Measurements from ENCODE around the gene COL2A1.
A peak's percentile ranks its signal among the peaks of the same experiment; 100 is the strongest.

Gene COL2A1

DNA sequence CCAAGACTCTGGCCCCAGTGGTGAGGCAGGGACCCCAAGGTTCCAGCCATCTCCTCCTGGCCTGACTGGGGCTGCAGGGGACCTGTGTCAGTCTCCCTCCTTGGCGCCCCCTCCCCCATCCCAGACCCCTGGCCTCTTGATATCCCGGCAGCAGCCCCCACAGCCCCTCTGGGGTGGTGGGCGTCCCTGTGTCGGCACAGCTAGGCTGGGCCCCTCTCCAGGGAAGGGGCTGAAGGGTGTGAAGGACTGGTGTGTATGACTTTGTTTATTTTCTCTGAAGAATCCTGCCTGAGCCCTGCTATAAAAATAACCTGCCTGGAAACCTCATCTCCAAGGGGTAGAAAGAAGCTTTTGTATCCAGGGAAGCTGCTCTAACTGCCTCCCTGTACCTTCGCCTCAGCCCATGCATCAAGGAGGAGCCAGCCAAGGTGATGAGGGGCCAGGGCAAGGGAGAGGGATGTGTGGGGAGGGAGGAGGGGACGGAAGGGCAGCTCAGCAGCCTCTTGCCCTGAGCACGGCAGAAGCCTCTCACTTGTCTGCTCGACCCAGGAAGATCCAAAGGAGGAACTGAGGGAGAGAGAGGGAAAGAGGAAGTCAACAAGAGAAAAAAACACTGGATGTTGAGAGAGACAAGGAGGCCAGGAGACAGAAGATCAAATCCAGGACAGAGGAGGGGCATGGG is 25.4 kb upstream of the COL2A1 start:
- Histone ChIP-seq H3K4me1 (ENCODE audit: control insufficient read depth, insufficient read depth, low read length) (peaks cover 5% of the 10 kb centered on the region; the same call in 1 of the 2 replicates), H3K9ac (ENCODE audit: low read depth, low read length) (no peak overlapping the region), H3K9me3 (ENCODE audit: control insufficient read depth, insufficient read depth, low read length) (no peaks in the 10 kb centered on the region), H3K27me3 (ENCODE audit: control insufficient read depth, insufficient read depth, low read length) (peaks cover 99% of the 10 kb centered on the region), H3K4me3 (ENCODE audit: low read depth, low read length) (no peak overlapping the region), H3K27ac (ENCODE audit: low read depth, low read length) (no peak overlapping the region), H3K36me3 (ENCODE audit: control insufficient read depth, insufficient read depth, low read length) (no peaks in the 10 kb centered on the region)

DNA sequence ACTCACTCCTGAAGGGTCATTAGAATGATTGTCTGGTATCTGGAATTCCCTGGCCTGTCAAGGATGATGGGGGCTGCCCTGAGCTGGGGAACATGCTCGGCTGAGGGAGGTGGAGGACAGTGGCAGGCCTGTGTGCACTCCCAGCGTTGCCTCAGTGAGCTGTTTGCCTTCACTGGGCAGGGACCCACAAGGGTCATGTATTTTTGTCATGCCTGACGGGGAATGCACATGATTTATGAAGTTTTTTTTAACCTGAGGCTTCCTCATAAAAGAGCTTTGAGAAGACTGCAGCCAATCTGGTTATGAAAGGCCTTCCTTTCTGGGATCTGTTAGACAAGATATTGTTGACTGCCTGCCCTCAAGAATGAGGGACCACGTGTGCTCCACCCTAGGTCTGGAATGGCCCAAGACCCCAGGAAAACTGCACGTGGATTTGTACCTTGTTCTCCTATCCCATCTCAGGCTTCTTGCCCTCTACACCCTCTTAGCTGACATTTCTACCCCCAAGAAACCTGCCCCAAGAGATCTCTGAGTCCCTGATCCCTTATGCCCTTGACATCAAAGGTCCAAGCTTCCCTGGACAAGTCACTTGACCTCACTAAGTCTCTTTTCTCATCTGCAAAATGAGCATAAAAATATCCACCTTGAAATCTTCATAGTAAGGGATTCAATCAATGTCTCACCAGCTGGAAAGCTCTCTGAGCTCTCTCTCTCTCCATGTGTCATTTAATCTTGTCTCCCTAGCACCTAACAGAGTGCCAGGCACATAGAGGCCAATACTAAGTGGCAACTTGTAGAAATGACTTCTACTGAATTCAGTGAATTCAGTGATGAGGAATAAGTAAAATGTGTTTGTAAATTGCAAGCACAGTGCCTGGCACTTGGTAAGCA is 24.5 kb upstream of the COL2A1 start:
- Histone ChIP-seq H3K36me3 (ENCODE audit: control insufficient read depth, insufficient read depth, low read length) (no peaks in the 10 kb centered on the region), H3K9ac (ENCODE audit: low read depth, low read length) (no peak overlapping the region), H3K4me1 (ENCODE audit: control insufficient read depth, insufficient read depth, low read length) (peaks cover 5% of the 10 kb centered on the region; the same call in 1 of the 2 replicates), H3K27ac (ENCODE audit: low read depth, low read length) (no peak overlapping the region), H3K9me3 (ENCODE audit: control insufficient read depth, insufficient read depth, low read length) (no peaks in the 10 kb centered on the region), H3K4me3 (ENCODE audit: low read depth, low read length) (no peak overlapping the region), H3K27me3 (ENCODE audit: control insufficient read depth, insufficient read depth, low read length) (peaks cover 100% of the 10 kb centered on the region)

DNA sequence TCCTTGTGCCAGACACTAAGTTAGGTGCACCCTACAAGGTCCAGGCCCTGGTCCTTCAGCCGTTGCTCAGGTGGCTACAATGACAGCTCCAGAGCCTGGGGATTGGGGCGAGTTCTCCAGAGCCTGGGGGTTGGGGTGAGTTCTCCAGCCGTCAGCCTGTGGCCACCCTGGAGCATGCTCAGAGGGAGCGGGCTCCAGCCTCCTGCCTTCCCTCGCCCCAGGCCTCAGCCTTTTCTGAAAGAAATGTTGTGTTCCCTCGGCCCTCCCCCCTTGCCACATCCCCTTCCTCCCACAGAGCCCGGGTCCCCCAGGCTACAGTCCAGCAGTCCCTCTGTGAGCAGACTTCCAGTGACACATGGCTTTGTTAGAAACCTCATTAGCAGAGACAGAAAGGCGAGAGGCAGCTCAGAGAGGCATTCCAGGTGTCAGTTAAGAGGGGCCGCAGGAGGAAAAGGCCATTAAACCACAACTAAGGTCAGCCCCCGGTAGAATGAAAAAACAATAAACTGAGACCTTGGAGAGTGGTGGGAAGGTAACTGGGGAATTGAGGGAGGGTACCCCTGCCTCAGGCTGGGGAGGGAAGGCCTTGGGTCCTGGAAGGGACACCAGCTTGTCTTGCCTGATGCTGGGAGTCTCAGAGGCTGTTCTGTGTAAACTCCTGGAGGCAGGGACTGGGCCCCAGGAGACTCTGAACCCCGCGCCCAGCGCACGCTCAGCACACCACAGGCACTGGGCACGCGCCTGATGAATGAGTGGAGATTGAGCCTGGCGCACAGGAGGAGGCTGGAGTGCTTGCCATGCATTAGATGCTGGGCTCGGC is 23.1 kb upstream of the COL2A1 start:
- Histone ChIP-seq H3K4me1 (ENCODE audit: control insufficient read depth, insufficient read depth, low read length) (peaks cover 16% of the 10 kb centered on the region), H3K9ac (ENCODE audit: low read depth, low read length) (no peak overlapping the region), H3K27me3 (ENCODE audit: control insufficient read depth, insufficient read depth, low read length) (peaks cover 100% of the 10 kb centered on the region), H3K27ac (ENCODE audit: low read depth, low read length) (no peak overlapping the region), H3K9me3 (ENCODE audit: control insufficient read depth, insufficient read depth, low read length) (no peaks in the 10 kb centered on the region), H3K4me3 (ENCODE audit: low read depth, low read length) (no peak overlapping the region), H3K36me3 (ENCODE audit: control insufficient read depth, insufficient read depth, low read length) (no peaks in the 10 kb centered on the region)

DNA sequence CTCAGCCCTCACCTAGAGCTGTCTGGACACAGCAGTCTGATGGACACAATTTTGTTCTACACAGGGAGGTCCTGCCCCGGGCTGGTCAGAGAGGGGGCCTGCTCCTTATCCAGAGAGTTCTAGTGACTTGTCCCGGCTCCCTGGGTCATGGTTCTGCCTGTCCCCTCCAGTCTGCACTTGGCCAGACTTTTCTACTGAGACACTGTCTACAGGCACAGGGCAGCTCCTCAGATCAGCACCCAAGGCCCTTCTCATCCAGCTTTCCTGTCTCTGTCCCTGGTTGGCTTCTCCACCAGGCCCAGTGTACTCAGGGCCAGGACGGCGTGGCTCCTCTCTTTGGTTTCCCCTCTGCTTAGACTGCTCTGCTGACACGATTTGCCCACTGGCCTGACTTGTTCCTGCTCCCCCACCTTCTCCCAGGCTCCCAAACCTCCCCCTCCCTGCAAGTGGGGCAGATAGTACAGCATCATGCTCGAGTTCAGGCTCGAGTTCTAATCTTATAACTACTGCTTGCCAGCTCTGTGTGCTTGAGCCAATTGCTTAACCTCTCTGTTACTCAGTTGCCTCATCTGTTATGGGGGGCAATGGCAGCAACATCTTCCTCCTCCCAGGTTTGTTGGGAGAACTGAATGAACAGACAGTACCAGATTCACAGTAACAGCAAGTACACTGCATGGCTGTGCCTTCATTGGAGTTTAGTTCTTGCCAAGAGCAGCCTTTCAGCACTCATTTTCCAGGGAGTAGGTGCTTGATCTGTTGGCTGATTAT is 22.0 kb upstream of the COL2A1 start:
- peaks cover 20% of the 10 kb centered on the region for H3K4me1 ChIP-seq (ENCODE audit: control insufficient read depth, insufficient read depth, low read length)
- H3K27me3 ChIP-seq (ENCODE audit: control insufficient read depth, insufficient read depth, low read length), result peaks cover 98% of the 10 kb centered on the region
- no peaks in the 10 kb centered on the region for H3K36me3 ChIP-seq (ENCODE audit: control insufficient read depth, insufficient read depth, low read length)
- H3K27ac ChIP-seq (ENCODE audit: low read depth, low read length), result no peak overlapping the region
- no peaks in the 10 kb centered on the region for H3K9me3 ChIP-seq (ENCODE audit: control insufficient read depth, insufficient read depth, low read length)
- no peak overlapping the region for H3K4me3 ChIP-seq (ENCODE audit: low read depth, low read length)
- no peak overlapping the region for H3K9ac ChIP-seq (ENCODE audit: low read depth, low read length)

DNA sequence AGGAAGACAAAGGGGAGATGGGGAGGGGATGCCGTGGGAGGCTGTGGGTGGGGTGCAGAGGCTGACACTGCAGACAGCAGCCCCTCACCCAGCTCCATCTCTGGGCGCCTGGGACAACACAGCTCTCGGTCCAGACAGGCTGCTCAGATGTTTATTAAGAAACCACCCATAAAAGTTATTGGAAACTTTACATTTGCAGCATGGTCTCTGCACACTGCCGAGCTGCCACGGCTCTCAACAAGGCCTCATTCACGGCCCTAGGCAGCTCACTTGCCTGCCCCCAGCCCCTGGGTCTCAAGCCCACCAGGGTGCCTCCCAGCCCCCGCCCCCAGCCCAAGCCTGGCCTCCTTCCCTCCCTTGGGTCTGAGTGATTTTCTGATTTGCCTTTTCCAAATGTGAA is 21.0 kb upstream of the COL2A1 start:
- Histone ChIP-seq H3K27ac (ENCODE audit: low read depth, low read length) (no peak overlapping the region), H3K27me3 (ENCODE audit: control insufficient read depth, insufficient read depth, low read length) (peaks cover 98% of the 10 kb centered on the region), H3K4me1 (ENCODE audit: control insufficient read depth, insufficient read depth, low read length) (peaks cover 18% of the 10 kb centered on the region), H3K36me3 (ENCODE audit: control insufficient read depth, insufficient read depth, low read length) (no peaks in the 10 kb centered on the region), H3K9ac (ENCODE audit: low read depth, low read length) (no peak overlapping the region), H3K4me3 (ENCODE audit: low read depth, low read length) (no peak overlapping the region), H3K9me3 (ENCODE audit: control insufficient read depth, insufficient read depth, low read length) (no peaks in the 10 kb centered on the region)

DNA sequence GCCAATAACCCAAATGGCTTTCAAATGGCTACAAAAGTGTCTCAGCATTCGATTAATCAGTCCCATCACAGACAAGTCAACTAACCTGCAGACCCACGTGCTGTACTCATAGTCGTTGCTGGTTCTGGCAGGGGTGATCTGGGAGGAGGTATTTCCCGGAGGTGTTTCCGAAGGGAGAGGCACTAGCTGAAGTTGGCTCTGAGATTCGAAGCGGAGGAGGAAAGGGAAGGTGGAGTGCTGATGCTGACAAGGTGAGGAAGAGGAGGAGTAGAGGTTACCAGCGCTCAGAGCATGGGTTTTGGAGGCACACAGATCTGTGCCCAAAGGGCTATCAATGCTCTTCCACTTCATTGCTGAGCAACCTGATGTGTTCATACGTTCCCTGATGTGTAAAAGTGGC is 20.5 kb upstream of the COL2A1 start:
- no peaks in the 10 kb centered on the region for H3K9me3 ChIP-seq (ENCODE audit: control insufficient read depth, insufficient read depth, low read length)
- no peak overlapping the region for H3K9ac ChIP-seq (ENCODE audit: low read depth, low read length)
- H3K4me3 ChIP-seq (ENCODE audit: low read depth, low read length), result no peak overlapping the region
- peaks cover 98% of the 10 kb centered on the region for H3K27me3 ChIP-seq (ENCODE audit: control insufficient read depth, insufficient read depth, low read length)
- no peaks in the 10 kb centered on the region for H3K36me3 ChIP-seq (ENCODE audit: control insufficient read depth, insufficient read depth, low read length)
- peaks cover 18% of the 10 kb centered on the region for H3K4me1 ChIP-seq (ENCODE audit: control insufficient read depth, insufficient read depth, low read length)
- no peak overlapping the region for H3K27ac ChIP-seq (ENCODE audit: low read depth, low read length)

DNA sequence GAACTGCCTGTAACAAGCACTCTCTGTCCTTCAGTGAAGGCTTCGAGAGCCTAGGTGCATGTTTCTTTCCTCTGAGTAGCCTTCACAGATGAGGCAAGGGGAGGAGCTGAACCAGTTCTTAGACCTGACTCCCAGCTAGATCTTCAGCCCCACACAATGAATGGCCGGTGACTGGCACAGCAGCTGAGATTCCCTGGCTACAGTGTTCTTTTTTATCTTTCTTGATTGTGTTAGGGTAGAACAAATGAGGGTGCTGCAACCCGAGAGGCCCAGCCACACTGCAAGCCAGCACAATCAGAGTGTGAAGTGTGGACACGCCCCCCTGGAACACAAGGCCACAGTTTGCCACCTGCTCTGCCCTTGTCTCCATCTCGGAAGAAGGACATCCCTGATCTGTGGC is 19.1 kb upstream of the COL2A1 start:
- Histone ChIP-seq H3K4me1 (ENCODE audit: control insufficient read depth, insufficient read depth, low read length) (peaks cover 18% of the 10 kb centered on the region), H3K4me3 (ENCODE audit: low read depth, low read length) (no peak overlapping the region), H3K36me3 (ENCODE audit: control insufficient read depth, insufficient read depth, low read length) (no peaks in the 10 kb centered on the region), H3K27ac (ENCODE audit: low read depth, low read length) (peak overlapping the region; percentile 16), H3K27me3 (ENCODE audit: control insufficient read depth, insufficient read depth, low read length) (peaks cover 98% of the 10 kb centered on the region), H3K9me3 (ENCODE audit: control insufficient read depth, insufficient read depth, low read length) (no peaks in the 10 kb centered on the region), H3K9ac (ENCODE audit: low read depth, low read length) (no peak overlapping the region)

DNA sequence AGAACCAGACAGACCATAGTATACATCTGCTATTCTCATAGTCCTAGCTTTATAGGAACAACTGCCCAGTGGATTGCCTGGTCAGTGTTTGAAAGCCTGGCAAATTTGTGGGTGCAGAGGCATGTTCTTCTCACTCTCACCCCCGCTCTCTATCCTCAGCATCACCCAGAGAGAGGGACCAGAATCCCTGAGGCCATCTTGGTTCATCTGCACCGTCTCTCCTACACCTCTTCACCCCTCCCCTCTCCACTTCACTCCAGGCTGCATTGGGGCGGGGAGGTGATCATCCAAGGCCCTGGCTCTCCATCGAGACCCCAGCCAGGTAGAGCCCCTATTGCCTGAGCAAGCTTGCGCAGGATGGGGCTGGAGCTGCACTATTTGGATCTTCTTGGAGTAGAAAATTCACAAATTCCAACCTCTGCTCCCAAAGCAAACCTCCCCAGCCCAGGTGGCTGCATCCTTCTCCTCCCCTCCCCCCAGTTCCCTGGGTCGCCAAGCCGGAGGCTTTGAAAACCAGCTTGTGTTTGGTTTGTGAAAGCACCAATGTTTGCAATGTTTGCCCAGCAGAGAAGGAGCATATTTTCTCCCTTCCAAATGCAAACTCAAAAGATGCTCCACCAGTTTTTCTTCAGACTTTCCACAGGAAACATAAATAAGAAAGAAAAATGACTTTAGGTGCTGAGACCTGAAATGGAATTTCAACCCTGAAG is 18.6 kb upstream of the COL2A1 start:
- no peak overlapping the region for H3K4me3 ChIP-seq (ENCODE audit: low read depth, low read length)
- peak overlapping the region; percentile 16 for H3K27ac ChIP-seq (ENCODE audit: low read depth, low read length)
- H3K27me3 ChIP-seq (ENCODE audit: control insufficient read depth, insufficient read depth, low read length), result peaks cover 98% of the 10 kb centered on the region
- no peak overlapping the region for H3K9ac ChIP-seq (ENCODE audit: low read depth, low read length)
- no peaks in the 10 kb centered on the region for H3K9me3 ChIP-seq (ENCODE audit: control insufficient read depth, insufficient read depth, low read length)
- H3K4me1 ChIP-seq (ENCODE audit: control insufficient read depth, insufficient read depth, low read length), result peaks cover 18% of the 10 kb centered on the region
- H3K36me3 ChIP-seq (ENCODE audit: control insufficient read depth, insufficient read depth, low read length), result no peaks in the 10 kb centered on the region

DNA sequence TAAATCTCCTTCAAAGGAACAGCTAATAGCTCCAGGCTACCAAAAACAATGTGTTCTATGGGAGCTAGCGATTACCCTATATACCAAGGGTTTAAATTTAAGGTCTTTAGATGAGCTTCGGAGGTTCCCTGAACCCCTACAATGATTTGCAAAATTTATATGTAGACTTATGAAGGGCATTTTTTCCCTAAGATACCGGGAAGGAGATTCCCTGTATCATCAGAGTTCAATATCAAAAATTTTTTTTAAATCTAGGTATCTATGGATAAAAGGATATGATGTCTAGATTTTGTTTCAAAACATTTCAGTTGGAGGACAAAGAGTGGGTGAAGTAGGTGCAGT is 17.9 kb upstream of the COL2A1 start:
- Histone ChIP-seq H3K4me3 (ENCODE audit: low read depth, low read length) (no peak overlapping the region), H3K9ac (ENCODE audit: low read depth, low read length) (no peak overlapping the region), H3K9me3 (ENCODE audit: control insufficient read depth, insufficient read depth, low read length) (no peaks in the 10 kb centered on the region), H3K36me3 (ENCODE audit: control insufficient read depth, insufficient read depth, low read length) (no peaks in the 10 kb centered on the region), H3K27ac (ENCODE audit: low read depth, low read length) (no peak overlapping the region), H3K4me1 (ENCODE audit: control insufficient read depth, insufficient read depth, low read length) (peaks cover 18% of the 10 kb centered on the region), H3K27me3 (ENCODE audit: control insufficient read depth, insufficient read depth, low read length) (peaks cover 98% of the 10 kb centered on the region)
